ENCODE measurements around the gene CD84. TPM values are rescaled to one million over a fixed set of nuclear protein-coding genes. Genes with fewer than 3 reads are reported as not detected.

The CD84 gene
- total RNA-seq, 2 experiments from 2014 or later = 22.2 to 23.4 TPM

GRCh38 chr1:160569806-160570205 is 9.5 kb downstream of the CD84 start:
- no peak overlapping the region for H2AFZ ChIP-seq (ENCODE audit: low read length)
- ChIA-PET CTCF (ENCODE audit: unreplicated experiment) (no interaction called here), POLR2A (interaction anchor here (0.8 kb wide), 1 partner anchor 13 kb away, joined by 3 read pairs; no protein-coding TSS in a partner anchor)
- H3K4me1 ChIP-seq (ENCODE audit: insufficient read depth, low read length, poor library complexity, severe bottlenecking) = peaks cover 63% of the 10 kb centered on the region
- peaks cover 53% of the 10 kb centered on the region for H3K36me3 ChIP-seq (ENCODE audit: insufficient read depth, low read length)
- H3K79me2 ChIP-seq (ENCODE audit: insufficient read depth, low read depth, low read length) = peaks cover 26% of the 10 kb centered on the region; the same call in 1 of the 2 replicates
- intact Hi-C loops (cut with micrococcal nuclease; ENCODE audit: unreplicated experiment) = no loop called here
- no TSS peak for BruUV-seq (replicated peaks)
- no peak for TF ChIP-seq CTCF (conservative IDR thresholded peaks at IDR 0.05; ENCODE audit: low read length)
- no peak for TF ChIP-seq EZH2phosphoT487 (IDR thresholded peaks at IDR 0.05; ENCODE audit: borderline replicate concordance, low read depth, low read length)
- H4K20me1 ChIP-seq (ENCODE audit: insufficient read depth, low read length) = no peaks in the 10 kb centered on the region
- DNase-seq (ENCODE audit: low spot score) = no peak
- H3K9me2 ChIP-seq (ENCODE audit: insufficient read depth, low read length) = no peaks in the 10 kb centered on the region
- no peaks in the 10 kb centered on the region for H3K9me3 ChIP-seq (ENCODE audit: low read length)
- H3K4me2 ChIP-seq (ENCODE audit: low read length) = peak overlapping the region; percentile 47; the same call in 1 of the 2 replicates
- no peak overlapping the region for H3K4me3 ChIP-seq (ENCODE audit: low read depth, low read length, poor library complexity, severe bottlenecking)
- no peak overlapping the region for H3K27ac ChIP-seq (ENCODE audit: low read depth, low read length, poor library complexity, severe bottlenecking)

GRCh38 chr1:160567858-160568682 is 11.2 kb downstream of the CD84 start:
- peak overlapping the region; percentile 24 for H3K4me3 ChIP-seq (ENCODE audit: low read depth, low read length, poor library complexity, severe bottlenecking)
- DNase-seq (ENCODE audit: low spot score) = peak; percentile 58
- H3K9me2 ChIP-seq (ENCODE audit: insufficient read depth, low read length) = no peaks in the 10 kb centered on the region
- TF ChIP-seq EZH2phosphoT487 (IDR thresholded peaks at IDR 0.05; ENCODE audit: borderline replicate concordance, low read depth, low read length) (no peak), CTCF (conservative IDR thresholded peaks at IDR 0.05; ENCODE audit: low read length) (no peak)
- peaks cover 61% of the 10 kb centered on the region for H3K36me3 ChIP-seq (ENCODE audit: insufficient read depth, low read length)
- POLR2A ChIA-PET = interaction anchor here (0.6 to 1.0 kb wide), 4 partner anchors 10 to 30 kb away, joined by 3 to 5 read pairs (median 4); no protein-coding TSS in a partner anchor
- H3K4me2 ChIP-seq (ENCODE audit: low read length) = peak overlapping the region; percentile 47
- H3K27ac ChIP-seq (ENCODE audit: low read depth, low read length, poor library complexity, severe bottlenecking) = peak overlapping the region; percentile 55
- H3K79me2 ChIP-seq (ENCODE audit: insufficient read depth, low read depth, low read length) = peaks cover 16% of the 10 kb centered on the region; the same call in 1 of the 2 replicates
- H3K4me1 ChIP-seq (ENCODE audit: insufficient read depth, low read length, poor library complexity, severe bottlenecking) = peaks cover 60% of the 10 kb centered on the region
- H2AFZ ChIP-seq (ENCODE audit: low read length) = peak overlapping the region; percentile 34
- CTCF ChIA-PET (ENCODE audit: unreplicated experiment) = no interaction called here
- H4K20me1 ChIP-seq (ENCODE audit: insufficient read depth, low read length) = no peaks in the 10 kb centered on the region
- H3K9me3 ChIP-seq (ENCODE audit: low read length) = peaks cover 14% of the 10 kb centered on the region; the same call in 1 of the 2 replicates
- intact Hi-C loops (cut with micrococcal nuclease; ENCODE audit: unreplicated experiment) = no loop called here
- no TSS peak for BruUV-seq (replicated peaks)

All from OCI-LY7 (cell line).